Esophagus squamous epithelium (tissue), 4 donors: ENCODE results near the gene SCIMP.

ENCODE experiments used
- POLR2A ChIP-seq, 4 donors: fragments of 450-650 bp; IDR thresholded peaks; one replicate each; pipeline ENCODE4 v1.6.1; 2017; ENCODE audit warnings: antibody characterized with exemption in 4 of 4, mild to moderate bottlenecking in 4 of 4, moderate library complexity in 3 of 4
- TF ChIP-seq, protein P1 (sequence below), 6 experiments: fragments of 450-650 bp in 4 of 6; fragments of 200-600 bp in 2 of 6; sonication (generic) in 2 of 6; IDR thresholded peaks; one replicate each; pipeline ENCODE4 v1.5.1; 2016 to 2019; ENCODE audit warnings: antibody characterized with exemption in 6 of 6, mild to moderate bottlenecking in 4 of 6, moderate library complexity in 4 of 6

DNA sequence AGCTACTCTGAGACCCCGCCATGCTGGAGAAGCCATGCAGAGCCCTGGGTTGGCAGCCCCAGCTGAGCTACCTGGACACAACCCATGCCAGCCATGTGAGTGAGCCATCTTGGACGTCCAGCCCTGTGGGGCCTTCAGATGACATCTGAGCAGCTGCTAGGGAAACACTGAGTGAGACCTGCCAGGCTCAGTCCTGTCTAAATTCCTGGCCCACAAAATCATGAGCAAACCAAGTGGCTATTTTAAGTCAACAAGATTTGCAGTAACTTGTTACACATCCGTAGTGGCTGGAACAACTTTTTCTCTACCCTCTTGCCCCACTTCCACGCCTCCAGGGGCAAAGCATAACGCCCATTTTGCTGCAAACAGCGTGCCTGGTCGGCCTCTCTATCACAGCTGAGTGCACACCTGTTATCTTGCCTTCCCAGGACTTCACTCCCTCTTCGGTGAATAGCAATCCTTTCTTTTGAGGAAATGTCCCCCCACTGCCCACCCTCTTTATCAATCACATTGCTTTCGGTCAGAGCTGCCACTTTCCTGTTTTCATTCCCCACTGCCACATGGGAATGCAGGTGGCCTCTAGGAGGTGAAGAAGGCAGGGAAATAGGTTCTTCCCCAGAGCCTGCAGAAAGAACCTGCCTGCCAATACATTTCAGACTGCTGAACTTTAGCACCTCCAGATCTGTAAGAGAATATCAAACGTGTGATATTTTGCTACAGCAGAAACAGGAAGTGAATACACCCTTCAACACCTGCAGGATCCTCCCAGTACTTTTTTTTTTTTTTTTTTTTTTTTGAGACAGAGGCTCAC, 7.4 kb upstream of the SCIMP start:
- TF ChIP-seq, protein P1, sequence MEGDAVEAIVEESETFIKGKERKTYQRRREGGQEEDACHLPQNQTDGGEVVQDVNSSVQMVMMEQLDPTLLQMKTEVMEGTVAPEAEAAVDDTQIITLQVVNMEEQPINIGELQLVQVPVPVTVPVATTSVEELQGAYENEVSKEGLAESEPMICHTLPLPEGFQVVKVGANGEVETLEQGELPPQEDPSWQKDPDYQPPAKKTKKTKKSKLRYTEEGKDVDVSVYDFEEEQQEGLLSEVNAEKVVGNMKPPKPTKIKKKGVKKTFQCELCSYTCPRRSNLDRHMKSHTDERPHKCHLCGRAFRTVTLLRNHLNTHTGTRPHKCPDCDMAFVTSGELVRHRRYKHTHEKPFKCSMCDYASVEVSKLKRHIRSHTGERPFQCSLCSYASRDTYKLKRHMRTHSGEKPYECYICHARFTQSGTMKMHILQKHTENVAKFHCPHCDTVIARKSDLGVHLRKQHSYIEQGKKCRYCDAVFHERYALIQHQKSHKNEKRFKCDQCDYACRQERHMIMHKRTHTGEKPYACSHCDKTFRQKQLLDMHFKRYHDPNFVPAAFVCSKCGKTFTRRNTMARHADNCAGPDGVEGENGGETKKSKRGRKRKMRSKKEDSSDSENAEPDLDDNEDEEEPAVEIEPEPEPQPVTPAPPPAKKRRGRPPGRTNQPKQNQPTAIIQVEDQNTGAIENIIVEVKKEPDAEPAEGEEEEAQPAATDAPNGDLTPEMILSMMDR (IDR thresholded peaks at IDR 0.05), result peak in 1 of 6 experiments; percentile 6
- TF ChIP-seq POLR2A (IDR thresholded peaks at IDR 0.05), result no peak
